Measurements from ENCODE around the gene HOXA6.

DNA sequence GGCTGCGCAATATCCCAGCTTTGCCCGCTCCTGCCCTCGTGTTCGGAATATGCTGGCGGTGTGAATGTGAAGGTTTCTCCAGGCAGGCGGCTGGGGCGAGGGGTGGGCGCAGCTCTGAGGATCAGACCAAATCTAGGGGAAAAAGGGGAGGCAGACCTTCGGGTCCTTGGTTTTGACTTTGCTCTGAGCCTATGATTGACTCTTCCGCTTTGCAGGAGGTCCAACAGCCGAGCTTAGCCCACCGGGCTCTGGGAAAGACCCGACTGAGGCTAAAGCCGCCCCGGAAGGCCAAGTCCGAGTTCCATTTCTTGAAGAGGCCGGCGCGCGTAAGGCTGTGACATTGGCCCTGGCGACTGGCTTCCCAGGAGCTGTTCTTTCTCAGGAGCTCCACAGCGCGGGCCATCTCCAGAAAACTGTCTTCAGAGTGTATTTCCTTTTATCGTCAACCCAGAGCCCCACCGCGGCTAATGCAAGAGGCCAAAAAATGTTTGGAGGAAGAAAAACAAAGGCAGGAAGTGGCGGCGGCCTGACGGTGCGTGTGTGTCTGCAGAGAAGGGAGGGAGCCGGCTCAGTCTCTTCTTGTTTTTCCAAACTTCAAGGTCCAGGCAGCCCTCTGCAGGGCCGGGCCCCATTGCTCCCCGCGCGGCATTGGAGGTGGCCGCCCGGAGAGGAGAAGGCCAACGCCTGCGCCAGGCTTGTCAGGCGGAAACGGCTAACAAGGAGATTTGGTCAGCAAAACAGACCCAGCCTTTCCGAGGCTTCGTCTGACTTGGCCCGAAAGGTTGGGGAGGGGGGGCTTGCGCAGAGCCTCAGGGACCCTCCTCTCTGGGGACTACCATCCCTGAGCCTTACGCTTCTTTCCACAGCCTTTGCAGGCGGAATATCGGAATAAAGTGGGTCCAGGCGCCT lies 41.1 kb upstream of the HOXA6 start:
- TF ChIP-seq, protein P1, sequence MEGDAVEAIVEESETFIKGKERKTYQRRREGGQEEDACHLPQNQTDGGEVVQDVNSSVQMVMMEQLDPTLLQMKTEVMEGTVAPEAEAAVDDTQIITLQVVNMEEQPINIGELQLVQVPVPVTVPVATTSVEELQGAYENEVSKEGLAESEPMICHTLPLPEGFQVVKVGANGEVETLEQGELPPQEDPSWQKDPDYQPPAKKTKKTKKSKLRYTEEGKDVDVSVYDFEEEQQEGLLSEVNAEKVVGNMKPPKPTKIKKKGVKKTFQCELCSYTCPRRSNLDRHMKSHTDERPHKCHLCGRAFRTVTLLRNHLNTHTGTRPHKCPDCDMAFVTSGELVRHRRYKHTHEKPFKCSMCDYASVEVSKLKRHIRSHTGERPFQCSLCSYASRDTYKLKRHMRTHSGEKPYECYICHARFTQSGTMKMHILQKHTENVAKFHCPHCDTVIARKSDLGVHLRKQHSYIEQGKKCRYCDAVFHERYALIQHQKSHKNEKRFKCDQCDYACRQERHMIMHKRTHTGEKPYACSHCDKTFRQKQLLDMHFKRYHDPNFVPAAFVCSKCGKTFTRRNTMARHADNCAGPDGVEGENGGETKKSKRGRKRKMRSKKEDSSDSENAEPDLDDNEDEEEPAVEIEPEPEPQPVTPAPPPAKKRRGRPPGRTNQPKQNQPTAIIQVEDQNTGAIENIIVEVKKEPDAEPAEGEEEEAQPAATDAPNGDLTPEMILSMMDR (IDR thresholded peaks at IDR 0.05; ENCODE audit: poor library complexity, severe bottlenecking) = no peak
- TF ChIP-seq EP300 (conservative IDR thresholded peaks at IDR 0.05; ENCODE audit: poor library complexity, severe bottlenecking) = no peak

Data from neural cell (in vitro differentiated cells).